SK-N-MC (cell line): ENCODE measurements around the gene DENND2A.

Source experiments
- EZH2 ChIP-seq: fragments of 200-600 bp; sonication (generic); IDR thresholded peaks from one replicate; pipeline ENCODE4 v1.6.1; 2017; ENCODE audit warnings: antibody characterized with exemption
- POLR2AphosphoS5 ChIP-seq: IDR thresholded peaks from 2 replicates; pipeline ENCODE4 v1.6.1; 2012; ENCODE audit warnings: mild to moderate bottlenecking, low read depth, low read length, borderline replicate concordance

- TF ChIP-seq EZH2 (no peak), POLR2AphosphoS5 (no peak)
Measured at GRCh38 chr7:140537750-140538482, 102.7 kb downstream of the DENND2A start.
